GM20431 (cell line): ENCODE data around the gene FAAP20.

Source experiments
- in situ Hi-C: fragments of 300-500 bp; cut with MseI, MboI; formaldehyde crosslinking; loops from one replicate; pipeline ENCODE4 v1.15.0; 2020; ENCODE audit warnings: low sequenced_read_pairs; ENCODE audit not compliant: unreplicated experiment

The FAAP20 gene

DNA sequence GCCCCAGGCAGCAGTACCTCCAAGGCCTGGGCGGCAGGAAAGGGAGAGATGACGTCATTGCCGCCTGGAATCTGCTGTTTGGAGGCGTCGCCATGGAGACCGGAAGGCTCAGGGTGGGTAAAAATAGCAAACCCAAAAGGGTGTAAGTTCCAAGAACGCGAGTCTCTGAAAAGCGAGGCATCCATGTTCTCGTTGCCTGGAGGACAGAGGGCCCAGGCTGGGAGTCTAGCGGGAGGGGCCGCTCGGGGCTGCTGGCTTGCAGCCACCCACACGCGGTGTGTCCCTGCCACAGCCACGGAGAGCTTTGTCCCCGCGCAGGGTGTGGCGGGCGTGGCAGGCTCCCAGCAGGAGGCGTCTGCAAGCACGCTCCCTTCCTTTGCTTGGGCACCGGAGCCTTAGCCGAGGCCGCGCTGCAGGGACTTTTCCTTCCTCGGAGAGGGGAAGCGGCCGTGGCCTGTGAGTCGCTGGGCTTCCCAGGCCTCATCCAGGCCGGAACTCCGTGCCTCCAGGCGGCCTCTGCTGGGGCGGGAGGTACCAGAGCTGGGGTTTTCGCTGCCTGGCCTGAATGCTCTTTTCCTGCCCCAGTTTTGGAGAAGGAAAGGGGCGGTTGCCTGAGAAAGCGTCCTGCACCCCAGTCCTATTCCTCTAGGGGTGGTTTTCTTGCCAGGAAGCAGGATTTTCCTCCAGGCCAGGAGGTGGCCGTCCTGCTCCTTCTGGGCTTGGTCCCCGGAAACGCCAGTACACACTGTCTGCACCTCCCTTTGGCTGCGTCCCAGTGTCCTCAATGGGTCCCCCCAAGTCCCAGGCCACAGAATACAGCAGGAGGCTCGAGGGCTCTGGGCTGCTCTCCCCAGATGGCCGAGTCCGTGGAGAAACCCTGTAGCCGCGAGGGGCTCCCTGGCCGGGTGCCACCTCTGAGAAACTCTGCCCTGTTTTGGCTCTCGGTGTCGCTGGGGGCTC is 18.2 kb upstream of the FAAP20 start:
- in situ Hi-C loops, result no loop called here

DNA sequence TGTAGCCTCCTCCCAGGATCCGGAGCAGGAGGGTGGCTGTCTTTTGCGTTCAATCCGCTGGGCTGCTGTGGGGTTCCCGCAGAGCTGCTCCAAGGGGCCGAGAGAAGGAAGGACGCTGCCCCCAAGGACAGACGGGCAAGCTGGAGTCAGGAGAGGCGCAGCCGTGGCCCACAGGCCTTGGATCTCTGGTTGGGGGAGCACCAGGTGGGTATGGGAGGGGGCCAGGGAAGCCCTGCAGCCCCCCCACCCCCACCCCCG is 17.6 kb upstream of the FAAP20 start:
- in situ Hi-C loops, result no loop called here

DNA sequence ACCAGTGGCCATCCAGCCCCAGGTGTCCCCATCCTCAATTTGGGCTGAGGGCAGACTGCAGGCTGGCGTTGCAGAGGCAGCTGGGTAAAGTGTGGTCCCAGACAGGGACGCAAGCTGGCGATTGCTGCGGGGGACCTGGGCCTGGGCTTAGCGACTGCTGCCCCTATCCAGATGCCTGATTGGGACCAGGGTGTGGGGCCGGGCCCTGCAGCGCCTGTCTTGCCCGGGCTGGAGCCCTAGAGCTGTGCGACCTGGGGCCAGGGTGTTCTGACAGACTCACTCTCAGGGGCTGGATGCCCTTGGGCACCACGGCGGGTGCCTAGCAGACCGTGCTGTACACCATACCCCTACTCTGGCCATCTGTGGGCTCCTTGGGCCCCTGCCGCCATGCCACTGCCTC is 16.2 kb upstream of the FAAP20 start:
- in situ Hi-C loops, result no loop called here

DNA sequence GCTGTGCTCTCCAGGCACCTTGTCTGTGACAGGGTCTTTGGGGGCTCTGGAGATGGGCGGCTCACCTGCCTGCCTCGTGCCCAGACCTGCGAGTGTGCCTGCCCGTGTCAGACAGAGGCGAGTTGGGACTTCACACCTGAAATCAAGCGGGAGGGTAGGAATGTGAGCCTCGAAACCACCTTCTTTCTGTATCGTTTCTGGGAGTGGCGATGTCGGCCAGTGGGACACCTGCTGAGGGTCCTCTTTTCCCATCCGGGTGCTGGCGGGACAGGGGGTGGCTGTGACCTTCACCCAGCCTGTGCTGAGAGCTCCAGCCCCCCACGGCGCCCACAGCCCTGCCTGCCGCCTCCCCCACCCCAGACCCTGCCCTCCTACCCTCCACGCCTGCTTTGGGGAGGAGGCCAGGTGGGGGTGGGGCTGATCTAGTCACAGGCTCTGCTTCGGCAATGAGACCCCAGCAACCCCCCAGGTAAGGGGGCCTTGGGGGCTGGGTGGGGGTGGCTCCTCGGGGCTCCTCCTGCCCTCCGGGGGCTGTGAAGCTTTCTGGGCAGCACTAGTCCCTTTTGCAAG is 15.6 kb upstream of the FAAP20 start:
- in situ Hi-C loops, result no loop called here

DNA sequence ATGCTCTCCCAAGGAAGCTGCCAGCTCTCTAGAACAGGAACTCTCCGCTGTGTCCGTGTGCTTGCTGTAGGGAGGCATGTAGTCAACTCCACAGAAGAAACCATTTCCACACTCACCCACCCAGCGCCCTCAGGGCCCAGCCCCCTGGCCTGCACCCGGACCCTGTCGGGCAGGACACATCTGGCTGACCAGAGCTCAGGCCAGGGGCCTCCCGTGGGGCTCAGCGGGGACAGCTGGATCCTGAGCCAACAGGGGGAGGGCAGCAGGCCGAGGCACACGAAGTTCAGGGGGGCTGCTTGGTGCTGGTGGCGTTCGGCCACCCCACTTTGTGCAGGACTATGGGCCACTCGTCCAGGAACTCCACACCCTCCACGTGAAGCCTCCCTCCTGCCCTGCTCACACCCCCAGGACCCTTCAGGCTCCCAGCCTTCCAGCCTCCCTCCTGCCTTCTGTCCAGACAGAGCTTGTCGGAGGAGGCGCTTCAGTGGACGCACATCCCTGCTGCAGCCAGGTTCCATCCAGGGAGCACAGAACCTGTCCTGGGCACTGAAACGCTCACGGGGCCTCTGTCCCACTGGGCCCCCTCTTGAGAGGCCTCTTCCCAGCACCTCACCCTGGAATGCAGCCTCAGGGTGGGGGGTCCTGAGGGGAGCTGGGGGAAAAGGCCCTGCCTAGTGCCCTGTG is 15.0 kb upstream of the FAAP20 start:
- in situ Hi-C loops, result no loop called here

DNA sequence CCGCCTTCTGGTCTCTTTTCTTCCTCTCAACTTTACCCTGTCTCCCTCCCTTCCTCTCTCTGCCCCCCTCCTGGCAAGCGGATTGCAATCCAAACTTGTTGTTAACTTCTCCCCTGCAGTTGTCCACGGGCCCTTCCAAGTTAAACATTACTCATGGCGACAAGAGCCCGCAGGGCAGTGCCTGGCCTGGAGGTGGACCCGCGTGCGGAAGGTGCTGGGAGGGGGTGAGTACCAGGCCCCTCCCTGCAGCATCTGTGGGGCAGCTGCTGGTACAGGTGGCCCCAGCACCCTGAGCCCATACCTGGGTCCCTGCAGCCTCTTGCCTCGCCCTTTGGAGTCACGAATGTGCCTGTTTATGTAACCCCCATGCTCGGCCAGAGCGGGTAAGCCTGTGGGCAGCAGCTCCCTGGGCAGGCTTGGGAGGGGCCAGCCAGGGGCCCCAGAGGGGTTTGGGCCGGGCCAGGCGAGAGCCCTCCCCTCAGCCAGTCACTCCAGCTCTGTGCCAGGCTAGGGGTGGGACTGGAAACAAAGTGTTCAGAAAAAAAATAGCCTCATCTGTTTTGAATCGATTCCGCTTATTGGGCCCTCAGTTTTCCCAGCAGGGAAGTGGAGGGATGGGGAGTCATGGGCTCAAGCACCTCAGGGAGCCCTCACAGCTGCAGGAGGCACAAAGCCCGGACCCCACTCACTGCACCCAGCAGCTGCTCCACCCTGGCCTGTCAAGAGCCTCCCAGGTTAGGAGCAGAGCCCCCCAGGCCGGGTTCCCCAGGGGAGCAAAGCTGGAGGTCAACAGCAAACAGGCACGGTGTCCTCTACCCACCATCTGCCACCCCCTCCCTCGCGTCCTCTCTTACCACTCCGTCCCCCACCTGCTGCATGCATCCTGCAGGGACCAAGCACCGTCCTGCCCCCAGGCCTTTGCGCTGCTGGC is 14.0 kb upstream of the FAAP20 start:
- in situ Hi-C loops, result no loop called here

DNA sequence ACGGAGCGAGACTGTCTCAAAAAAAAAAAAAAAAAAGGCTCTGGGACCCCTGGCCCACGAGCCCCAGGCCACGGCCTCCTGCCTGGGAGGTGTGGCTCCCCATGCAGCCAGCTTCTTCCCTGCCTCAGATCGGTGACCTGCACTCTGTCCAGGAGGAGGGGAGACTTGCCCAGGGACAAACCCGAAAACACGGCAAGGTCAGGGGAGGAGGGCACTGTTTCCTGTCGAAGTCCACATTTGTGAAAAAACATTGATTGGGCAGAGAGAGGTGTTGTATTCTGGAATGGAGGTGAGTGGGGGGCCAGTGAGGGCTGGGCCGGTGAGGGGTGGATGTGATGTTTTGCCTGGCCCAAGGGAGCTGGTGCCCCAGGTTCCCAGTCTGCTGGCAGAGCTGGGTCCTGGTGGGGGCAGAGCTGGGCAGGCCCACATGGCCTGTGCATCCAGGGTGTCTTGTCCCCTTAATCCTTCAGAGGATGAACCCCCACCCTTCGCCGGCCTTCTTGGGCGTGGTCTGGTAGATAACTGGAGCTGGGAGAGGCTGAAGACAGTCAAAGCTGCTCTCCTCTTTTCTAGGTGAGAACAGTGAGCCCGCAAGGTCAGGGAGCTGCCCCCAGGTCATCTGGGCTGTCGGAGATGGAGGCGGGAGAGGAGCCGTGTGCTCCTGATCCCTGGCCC is 12.4 kb upstream of the FAAP20 start:
- in situ Hi-C loops, result no loop called here

DNA sequence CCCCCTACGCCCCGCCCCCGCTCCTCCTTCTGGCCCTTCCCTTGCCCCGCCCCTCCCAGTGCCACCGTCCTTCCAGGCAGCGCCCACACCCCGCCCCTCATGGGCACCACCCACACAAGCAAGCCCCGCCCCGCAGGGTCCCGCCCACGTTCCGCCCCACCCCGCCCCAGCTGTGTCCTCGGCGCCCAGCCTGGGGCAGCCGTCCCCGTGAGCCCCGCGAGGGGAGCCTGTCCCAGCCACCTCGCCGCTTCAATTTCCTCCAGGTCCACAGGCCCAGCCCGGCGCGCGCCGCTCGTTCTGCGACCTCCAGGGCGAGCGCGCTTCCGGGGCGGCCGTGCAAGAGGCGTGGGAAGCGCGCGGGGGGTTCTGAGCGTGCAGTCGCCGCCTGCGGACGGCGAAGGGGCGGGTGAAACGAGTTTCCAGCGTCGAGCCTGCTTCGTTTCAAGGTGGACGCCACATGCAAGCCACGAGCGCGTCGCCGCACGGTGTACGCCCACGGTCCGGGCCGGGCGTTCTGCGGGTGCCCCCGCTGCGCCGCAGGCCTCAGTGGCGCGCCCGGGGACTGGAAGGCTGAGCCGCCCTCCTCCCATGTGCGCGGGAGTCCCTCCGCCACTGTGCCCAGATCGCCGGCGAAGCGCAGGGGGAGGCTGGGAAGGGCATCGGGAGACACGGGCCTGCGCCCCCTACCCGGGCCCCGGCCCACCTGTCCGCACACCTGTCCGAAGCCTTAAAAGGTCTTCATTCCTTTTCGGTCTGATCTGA is 10.8 kb upstream of the FAAP20 start:
- in situ Hi-C loops, result no loop called here

DNA sequence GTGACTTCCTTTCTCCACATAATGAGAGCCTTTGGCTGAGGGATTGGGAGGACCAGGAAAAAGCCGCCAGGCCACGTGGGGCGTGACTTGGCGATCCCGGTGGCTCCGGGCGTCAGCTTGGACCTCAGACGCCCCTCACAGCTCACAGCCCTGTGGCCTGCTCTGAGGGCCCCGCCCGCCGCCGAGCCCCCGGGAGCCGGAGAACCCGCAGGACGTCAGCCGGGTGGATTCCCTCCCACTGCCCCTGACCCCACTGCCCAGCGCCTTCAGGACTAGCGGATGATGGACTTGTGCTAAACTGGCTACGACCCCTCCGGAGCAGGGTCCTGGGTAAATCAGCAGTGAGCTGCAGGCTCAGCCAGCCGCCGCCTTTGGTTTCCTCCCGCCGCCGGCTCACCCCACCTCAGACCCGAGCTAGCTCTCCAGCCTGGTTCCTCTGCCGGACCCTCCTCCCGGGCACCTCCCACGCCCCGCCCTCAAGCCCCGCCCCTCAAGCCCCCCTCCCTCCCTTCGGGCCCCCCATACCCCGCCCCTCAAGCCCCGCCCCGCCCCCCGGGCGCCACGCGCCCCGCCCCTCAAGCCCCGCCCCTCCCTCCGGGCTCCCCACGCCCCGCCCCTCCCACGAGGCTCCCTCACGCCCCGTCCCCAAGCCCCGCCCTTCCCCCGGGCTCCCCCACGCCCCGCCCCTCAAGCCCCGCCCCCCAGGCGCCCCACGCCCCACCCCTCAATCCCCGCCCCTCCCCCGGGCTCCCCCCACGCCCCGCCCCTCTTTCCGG is 10.0 kb upstream of the FAAP20 start:
- in situ Hi-C loops, result no loop called here

DNA sequence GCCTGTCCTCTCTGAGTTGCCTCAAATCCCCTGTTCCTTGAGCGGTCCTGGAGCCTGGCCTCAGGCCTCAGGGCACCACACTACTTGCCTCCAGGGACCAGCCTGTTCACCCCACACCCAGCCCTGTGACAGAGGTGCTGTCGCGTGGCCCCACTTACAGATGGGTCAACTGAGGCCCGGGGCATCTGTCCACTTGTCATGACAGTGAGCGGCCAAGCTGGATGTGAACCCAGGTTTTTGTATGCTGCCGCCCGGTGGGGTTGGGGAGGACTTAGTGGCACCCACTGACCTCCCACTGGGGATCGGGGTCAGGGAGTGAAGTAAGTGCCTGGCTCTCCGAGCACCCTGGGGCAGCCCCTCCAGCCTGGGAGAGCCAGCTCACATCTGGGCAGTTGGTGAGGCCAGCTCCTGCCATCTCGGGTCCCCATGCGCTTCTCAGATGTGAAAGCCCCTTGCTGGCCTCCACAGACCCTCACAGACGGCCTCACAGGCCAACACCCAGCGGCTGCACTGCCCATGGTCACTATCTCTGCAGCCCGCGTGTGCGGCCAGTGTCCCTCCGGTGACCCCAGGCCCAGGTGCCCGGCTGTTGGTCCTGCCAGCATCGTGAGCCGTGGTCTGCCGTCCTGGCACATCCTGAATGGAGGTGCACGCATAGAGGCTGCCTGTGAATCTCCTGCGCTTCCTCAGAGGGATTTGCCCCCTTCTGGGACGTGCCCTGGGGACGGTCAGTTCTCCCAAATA is 9.3 kb upstream of the FAAP20 start:
- in situ Hi-C loops, result no loop called here

DNA sequence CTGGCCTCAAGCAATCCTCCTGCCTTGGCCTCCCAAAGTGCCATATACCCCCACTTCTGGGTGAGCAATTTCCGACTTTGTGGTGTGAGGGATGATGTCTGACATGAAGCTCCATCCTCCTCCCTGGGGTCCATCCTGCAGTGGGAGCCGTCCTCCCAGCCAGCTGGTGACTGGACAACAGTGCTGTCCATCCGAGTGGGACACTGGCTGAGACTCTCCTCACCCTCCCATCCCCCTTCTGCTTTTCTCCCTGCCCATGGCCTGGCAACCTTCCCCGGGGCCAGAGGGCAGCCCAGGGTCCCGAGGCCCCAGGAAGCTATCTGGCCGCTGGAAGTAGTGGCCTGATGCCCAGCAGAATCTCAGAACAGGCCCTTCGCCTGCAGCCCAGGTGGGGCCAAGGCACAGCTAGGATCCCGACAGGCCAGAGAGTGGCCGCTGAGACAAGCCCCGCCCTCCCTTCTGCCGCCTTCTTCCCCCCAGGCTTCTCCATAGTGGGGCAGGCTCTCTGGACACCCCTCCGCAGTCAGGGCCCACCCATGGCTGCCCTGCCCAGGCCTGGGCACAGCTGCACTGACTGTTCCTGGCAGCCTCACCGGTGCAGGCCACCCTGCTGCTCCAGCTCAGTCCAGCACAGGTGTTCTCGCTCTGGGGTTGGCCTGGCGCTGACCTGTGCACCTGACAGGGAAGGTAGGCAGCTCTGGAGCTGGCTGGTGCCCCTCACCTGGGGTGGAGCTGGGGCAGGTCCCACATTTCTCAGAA is 8.4 kb upstream of the FAAP20 start:
- in situ Hi-C loops, result no loop called here

DNA sequence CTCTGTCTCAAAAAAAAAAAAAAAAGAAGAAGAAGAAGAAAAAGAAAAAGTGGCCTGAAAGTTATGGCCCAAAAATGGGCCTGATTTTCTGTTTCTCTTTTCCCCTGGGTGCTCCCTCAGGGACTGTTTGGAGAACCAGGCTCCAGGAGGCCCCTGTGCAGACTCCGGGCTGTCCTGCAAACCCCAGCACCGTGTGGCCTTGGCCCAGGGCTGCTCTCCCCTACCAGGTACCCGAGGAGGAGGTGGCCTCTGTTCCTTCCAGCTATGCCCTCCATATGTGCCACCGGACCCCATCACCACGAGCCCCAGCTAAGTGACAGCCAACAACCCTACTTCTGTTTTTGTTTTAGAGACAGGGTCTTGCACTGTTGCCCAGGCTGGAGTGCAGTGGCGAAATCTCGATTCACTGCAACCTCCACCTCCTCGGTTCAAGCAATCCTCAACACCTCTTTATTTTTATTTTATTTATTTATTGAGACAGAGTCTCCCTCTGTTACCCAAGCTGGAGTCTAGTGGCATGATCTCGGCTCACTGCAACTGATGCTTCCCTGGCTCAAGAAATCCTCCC is 7.5 kb upstream of the FAAP20 start:
- in situ Hi-C loops, result no loop called here

DNA sequence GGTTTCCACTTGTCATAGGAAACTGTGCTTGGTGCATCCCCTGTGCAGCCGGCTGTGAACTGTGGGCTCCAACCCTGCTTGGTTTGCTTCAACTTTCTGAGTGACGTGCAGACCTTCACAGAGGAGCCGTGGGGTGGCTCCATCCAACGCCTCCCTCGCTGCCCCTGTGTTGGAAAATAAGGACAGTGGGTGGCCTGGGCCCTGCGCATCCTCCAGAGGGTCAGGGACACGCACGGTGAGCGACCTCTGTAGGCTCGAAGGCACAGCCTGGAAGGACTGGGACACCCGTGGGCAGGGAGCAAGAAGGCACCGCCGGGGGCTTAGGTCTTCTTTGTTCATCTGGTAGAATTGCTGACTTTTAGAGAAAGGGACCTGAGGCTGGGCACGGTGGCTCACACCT is 6.5 kb upstream of the FAAP20 start:
- in situ Hi-C loops, result no loop called here

DNA sequence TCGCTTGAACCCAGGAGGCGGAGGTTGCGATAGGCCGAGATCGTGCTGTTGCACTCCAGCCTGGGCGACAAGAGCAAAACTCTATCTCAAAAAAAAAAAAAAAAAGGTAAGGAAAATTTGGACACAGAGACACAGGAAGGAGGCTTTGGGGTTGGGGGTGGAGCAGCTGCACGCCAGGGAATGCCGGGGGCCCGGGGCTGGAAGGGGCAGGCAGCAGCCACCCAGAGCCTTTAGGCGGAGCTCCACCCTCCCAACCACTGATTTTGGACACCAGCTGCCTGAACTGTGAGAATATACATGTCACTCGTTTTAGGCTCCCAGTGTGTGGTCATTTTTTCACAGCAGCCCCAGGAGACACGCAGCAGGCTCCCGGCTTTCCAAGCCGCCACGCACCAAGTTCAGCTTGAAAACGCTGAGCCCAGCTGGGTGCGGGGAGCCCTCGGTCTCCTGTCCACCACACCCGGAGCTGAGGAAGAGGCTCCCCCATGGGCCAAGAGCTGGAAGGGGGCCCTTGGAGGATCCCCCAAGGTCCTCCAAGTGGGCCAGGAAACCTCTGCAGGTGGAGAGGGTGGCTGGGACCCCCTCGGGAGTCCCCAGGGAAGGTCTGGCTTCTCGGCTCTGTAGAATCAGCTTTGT is 5.9 kb upstream of the FAAP20 start:
- in situ Hi-C loops, result no loop called here

DNA sequence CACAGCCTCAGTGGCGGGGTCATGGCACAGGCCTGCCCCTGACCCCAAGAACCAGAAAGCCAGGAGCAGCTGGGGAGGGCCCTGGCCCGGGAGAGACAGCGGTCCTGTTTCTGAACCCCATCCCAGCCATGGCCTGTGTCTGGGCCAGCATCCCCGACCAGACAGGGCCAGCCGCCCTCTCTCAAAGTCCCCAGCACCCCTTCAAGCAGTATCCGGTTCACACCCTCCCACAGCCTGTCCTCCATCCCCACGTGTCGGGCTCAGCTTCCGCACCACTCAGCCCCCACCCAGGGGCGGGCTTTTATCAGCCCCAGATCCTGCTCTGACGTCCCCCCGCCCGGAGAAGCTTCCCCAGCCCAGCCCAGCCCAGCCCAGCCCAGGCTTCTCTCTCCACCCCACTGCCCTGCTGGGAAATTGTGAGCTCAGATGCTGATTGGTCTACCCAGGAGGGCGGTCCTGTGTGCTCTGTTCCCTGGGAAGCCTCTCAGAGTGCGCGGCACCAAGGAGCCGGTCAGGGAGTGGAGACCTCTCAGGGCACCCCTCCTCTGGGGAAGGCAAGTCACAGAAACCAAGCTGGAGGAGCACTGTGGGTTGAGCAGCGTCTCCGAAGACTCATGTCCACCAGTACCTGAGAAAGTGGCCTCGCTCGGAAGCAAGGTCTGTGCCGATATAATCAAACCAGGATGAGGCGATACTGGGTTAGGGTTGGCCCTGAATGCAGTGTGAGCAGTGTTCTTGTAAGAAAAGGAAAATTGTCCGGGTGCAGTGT is 4.7 kb upstream of the FAAP20 start:
- in situ Hi-C loops, result loop anchor here (10.0 to 25.0 kb wide), 2 partner anchors 186 to 338 kb away; partner anchors contain the start of genes HES5 and PANK4
